WTC11 (cell line): Measurements from ENCODE around the gene TP53BP2. TPM values are rescaled to one million over a fixed set of nuclear protein-coding genes. Genes with fewer than 3 reads are reported as not detected.
A peak's percentile ranks its signal among the peaks of the same experiment; 100 is the strongest.

Experiments used
- ATAC-seq: fragments of 200-7000 bp; cut with Tn5 transposase; 2 replicates; pipeline ENCODE4 v1.10.0; 2021; ENCODE audit warnings: mild to moderate bottlenecking, moderate library complexity
- CTCF ChIA-PET: fragments of 300-600 bp; sonication (Branson Sonifier 250); formaldehyde crosslinking; loops from one replicate; lab custom pipeline; 2021; ENCODE audit warnings: antibody characterized with exemption; lab: Charles Lee
- POLR2A ChIA-PET: fragments of 350-600 bp; sonication (Branson Sonifier 250); formaldehyde crosslinking; loops from one replicate; lab custom pipeline; 2021; ENCODE audit warnings: antibody characterized with exemption; lab: Charles Lee
- DNase-seq: peaks from one replicate; pipeline ENCODE4 v3.0.0; 2021; ENCODE audit warnings: low spot score
- H3K27ac Mint-ChIP-seq: 2 replicates; pipeline ENCODE4 v1.8.0; 2021; ENCODE audit warnings: mixed read lengths
- H3K27me3 Mint-ChIP-seq: 2 replicates; pipeline ENCODE4 v1.8.0; 2021; ENCODE audit warnings: low read depth, mild to moderate bottlenecking, moderate library complexity, mixed read lengths
- H3K36me3 Mint-ChIP-seq: 2 replicates; pipeline ENCODE4 v1.8.0; 2021; ENCODE audit warnings: mixed read lengths
- H3K4me1 Mint-ChIP-seq: 2 replicates; pipeline ENCODE4 v1.8.0; 2022; ENCODE audit warnings: mixed read lengths
- H3K4me3 Mint-ChIP-seq: 2 replicates; pipeline ENCODE4 v1.8.0; 2021; ENCODE audit warnings: mild to moderate bottlenecking, moderate library complexity, mixed read lengths
- H3K9me3 Mint-ChIP-seq: 2 replicates; pipeline ENCODE4 v1.8.0; 2021; ENCODE audit warnings: mixed read lengths
- AR ChIP-seq: fragments of 250-450 bp; sonication (Bioruptor Pico); IDR thresholded peaks from 2 replicates; pipeline ENCODE4 v1.9.0; 2021; ENCODE audit warnings: mild to moderate bottlenecking
- CDX4 ChIP-seq: fragments of 250-450 bp; sonication (Bioruptor Pico); IDR thresholded peaks from 2 replicates; pipeline ENCODE4 v1.9.0; 2021; ENCODE audit warnings: moderate library complexity, mild to moderate bottlenecking, inconsistent platforms, borderline replicate concordance
- CTCF ChIP-seq: fragments of 200-600 bp; IDR thresholded peaks from 2 replicates; pipeline ENCODE4 v1.8.0; 2022; ENCODE audit warnings: antibody characterized with exemption
- GRHL2 ChIP-seq: fragments of 250-450 bp; sonication (Bioruptor Pico); IDR thresholded peaks from 2 replicates; pipeline ENCODE4 v1.8.0; 2022; ENCODE audit warnings: mild to moderate bottlenecking, moderate library complexity; ENCODE audit not compliant: insufficient replicate concordance, severe bottlenecking
- HMGXB4 ChIP-seq: sonication (generic); formaldehyde crosslinking; IDR thresholded peaks from 2 replicates; pipeline ENCODE4 v1.8.1; 2023; ENCODE audit warnings: mild to moderate bottlenecking, moderate library complexity, missing genetic modification reagents
- NFATC4 ChIP-seq: fragments of 250-450 bp; sonication (Bioruptor Pico); IDR thresholded peaks from 2 replicates; pipeline ENCODE4 v1.9.0; 2021; ENCODE audit warnings: mild to moderate bottlenecking
- NFE2L1 ChIP-seq: sonication (generic); formaldehyde crosslinking; IDR thresholded peaks from 2 replicates; pipeline ENCODE4 v1.8.1; 2023; ENCODE audit warnings: missing genetic modification reagents
- NR3C1 ChIP-seq: sonication (generic); formaldehyde crosslinking; conservative IDR thresholded peaks from 2 replicates; pipeline ENCODE4 v1.8.1; 2023; ENCODE audit warnings: low read depth, mild to moderate bottlenecking, missing genetic modification reagents
- PRDM15 ChIP-seq: sonication (generic); formaldehyde crosslinking; IDR thresholded peaks from 2 replicates; pipeline ENCODE4 v1.8.0; 2022; ENCODE audit warnings: missing genetic modification reagents
- TCF7 ChIP-seq: sonication (generic); formaldehyde crosslinking; IDR thresholded peaks from 2 replicates; pipeline ENCODE4 v1.8.0; 2022; ENCODE audit warnings: mild to moderate bottlenecking, low read depth, missing genetic modification reagents, moderate library complexity
- TP53 ChIP-seq: sonication (generic); formaldehyde crosslinking; IDR thresholded peaks from 2 replicates; pipeline ENCODE4 v1.8.1; 2023; ENCODE audit warnings: mild to moderate bottlenecking, missing genetic modification reagents
- USF1 ChIP-seq: sonication (generic); formaldehyde crosslinking; IDR thresholded peaks from 2 replicates; pipeline ENCODE4 v1.8.0; 2022; ENCODE audit warnings: mild to moderate bottlenecking, missing genetic modification reagents
- USF2 ChIP-seq: sonication (generic); formaldehyde crosslinking; IDR thresholded peaks from 2 replicates; pipeline ENCODE4 v1.8.1; 2023; ENCODE audit warnings: mild to moderate bottlenecking, missing genetic modification reagents, moderate library complexity
- ZBTB21 ChIP-seq: sonication (generic); formaldehyde crosslinking; IDR thresholded peaks from 2 replicates; pipeline ENCODE4 v1.8.1; 2023; ENCODE audit warnings: mild to moderate bottlenecking, missing genetic modification reagents, borderline replicate concordance
- ZNF317 ChIP-seq: sonication (generic); formaldehyde crosslinking; IDR thresholded peaks from 2 replicates; pipeline ENCODE4 v1.8.1; 2023; ENCODE audit warnings: low read depth, mild to moderate bottlenecking, moderate library complexity, missing genetic modification reagents, borderline replicate concordance
- total RNA-seq: library from RNA; stranded (reverse); gene quantifications from 3 replicates; pipeline ENCODE4 v1.2.3, GENCODE V29; 2021

The TP53BP2 gene
- total RNA-seq, 1 experiment from 2014 or later, result 42.7 TPM

GRCh38 chr1:223837687-223838086, 8.1 kb downstream of the TP53BP2 start (continued):
- TF ChIP-seq USF1 (CRISPR knock-in tag), result no peak

GRCh38 chr1:223837206-223837605, 8.5 kb downstream of the TP53BP2 start:
- ChIA-PET POLR2A (interaction anchor here (0.6 to 0.9 kb wide), 2 partner anchors 10 to 620 kb away, joined by 3 read pairs; no protein-coding TSS in a partner anchor), CTCF (interaction anchor here (1.1 kb wide), 1 partner anchor 315 kb away, joined by 6 read pairs; no protein-coding TSS in a partner anchor)
- DNase-seq, result no peak
- 0 out of 2 replicates have a peak, but pooled peaks cover 4% of the 10 kb centered on the region for H3K36me3 Mint-ChIP-seq
- H3K9me3 Mint-ChIP-seq, result no peaks in the 10 kb centered on the region
- H3K4me3 Mint-ChIP-seq, result no peak overlapping the region
- peak; percentile 76 for TF ChIP-seq PRDM15 (CRISPR knock-in tag)
- no peak for TF ChIP-seq GRHL2 (CRISPR knock-in tag)
- peaks cover 28% of the 10 kb centered on the region for H3K4me1 Mint-ChIP-seq
- H3K27ac Mint-ChIP-seq, result no peak overlapping the region
- H3K27me3 Mint-ChIP-seq, result no peaks in the 10 kb centered on the region
- no peak for ATAC-seq

- 0 out of 2 replicates have a peak, but pooled peaks cover 4% of the 10 kb centered on the region for H3K36me3 Mint-ChIP-seq
- no peak overlapping the region for H3K4me3 Mint-ChIP-seq
- ChIA-PET POLR2A (no interaction called here), CTCF (no interaction called here)
- no peak overlapping the region for H3K27ac Mint-ChIP-seq
- peaks cover 33% of the 10 kb centered on the region for H3K4me1 Mint-ChIP-seq
- no peak for DNase-seq
- ATAC-seq, result peak; percentile 17; the same call in 1 of the 2 replicates
- H3K9me3 Mint-ChIP-seq, result no peaks in the 10 kb centered on the region
- no peaks in the 10 kb centered on the region for H3K27me3 Mint-ChIP-seq
- TF ChIP-seq NFE2L1 (CRISPR knock-in tag), result no peak
- no peak for TF ChIP-seq CDX4 (CRISPR knock-in tag)
- TF ChIP-seq PRDM15 (CRISPR knock-in tag), result no peak
- TF ChIP-seq TP53 (CRISPR knock-in tag), result no peak
- no peak for TF ChIP-seq HMGXB4
- TF ChIP-seq TCF7 (CRISPR knock-in tag), result no peak
- TF ChIP-seq NFATC4 (CRISPR knock-in tag), result no peak
- no peak for TF ChIP-seq ZBTB21 (CRISPR knock-in tag)
- TF ChIP-seq USF2 (CRISPR knock-in tag), result no peak
- no peak for TF ChIP-seq AR
- TF ChIP-seq NR3C1 (CRISPR knock-in tag), result no peak
- TF ChIP-seq ZNF317 (CRISPR knock-in tag), result no peak
- TF ChIP-seq CTCF, result no peak
Measured at GRCh38 chr1:223836586-223836985, 9.2 kb downstream of the TP53BP2 start.
